Prostate gland (tissue), 2 donors: Measurements from ENCODE around the gene ELK1. TPM values are rescaled to one million over a fixed set of nuclear protein-coding genes. Genes with fewer than 3 reads are reported as not detected.
"Not testable (repeated sequence)": the region's sequence is repeated elsewhere in the genome, so short reads cannot be mapped to it uniquely, and the experiment has no call there.

Experiments used
- DNase-seq: peaks from one replicate; pipeline ENCODE4 v3.0.0-alpha.2; 2019; ENCODE audit warnings: low spot score
- H3K27ac ChIP-seq, 2 donors: fragments of 200-600 bp; sonication (generic); 2 replicates each; pipeline ENCODE4 v1.5.1; 2017 to 2019
- H3K27me3 ChIP-seq: fragments of 200-600 bp; sonication (generic); replicated peaks from 2 replicates; pipeline ENCODE4 v1.5.1; 2019; ENCODE audit not compliant: insufficient read depth
- H3K36me3 ChIP-seq, 2 donors: fragments of 200-600 bp; sonication (generic); 1 replicate in 1 of 2; 2 replicates in 1 of 2; pipeline versions ENCODE4 v1.5.1 to v1.8.1; 2017 to 2019
- H3K4me1 ChIP-seq: fragments of 200-600 bp; sonication (generic); replicated peaks from 2 replicates; pipeline ENCODE4 v1.5.1; 2019
- H3K4me3 ChIP-seq, 2 donors: fragments of 200-600 bp; sonication (generic); 2 replicates each; pipeline ENCODE4 v1.5.1; 2017 to 2019
- H3K9me3 ChIP-seq: fragments of 200-600 bp; sonication (generic); 2 replicates; pipeline ENCODE4 v1.5.1; 2017
- CTCF ChIP-seq, 4 experiments: fragments of 200-600 bp in 2 of 4; fragments of 450-650 bp in 2 of 4; sonication (generic) in 2 of 4; IDR thresholded peaks; 1 replicate in 3 of 4; 2 replicates in 1 of 4; pipeline ENCODE4 v1.5.1; 2016 to 2019; ENCODE audit warnings: antibody characterized with exemption in 4 of 4, mild to moderate bottlenecking in 2 of 4, moderate library complexity in 2 of 4
- POLR2A ChIP-seq: fragments of 450-650 bp; IDR thresholded peaks from one replicate; pipeline ENCODE4 v1.6.1; 2016; ENCODE audit warnings: antibody characterized with exemption, mild to moderate bottlenecking
- POLR2AphosphoS5 ChIP-seq: sonication (generic); formaldehyde crosslinking; IDR thresholded peaks from one replicate; pipeline ENCODE4 v1.6.1; 2017; ENCODE audit warnings: antibody characterized with exemption
- WGBS: methylation state at CpG from one replicate; pipeline ENCODE4 v1.1.5; 2018; 5-methylcytosine and 5-hydroxymethylcytosine counted together
- intact Hi-C: fragments of 100-400 bp; cut with DNase I; formaldehyde crosslinking; loops from one replicate; pipeline ENCODE4 v1.14.2; 2022
- total RNA-seq, 2 donors: library from RNA; depleted of rRNA; stranded (reverse); fragments of >200 nt; gene quantifications; one replicate each; pipeline ENCODE4 v1.1.0, GENCODE V29; 2016

Gene ELK1
- total RNA-seq, 2 donors from 2014 or later = 28.6 to 105 TPM

- TF ChIP-seq POLR2AphosphoS5 = no peak
- TF ChIP-seq POLR2A = no peak
- no peak for TF ChIP-seq CTCF (IDR thresholded peaks at IDR 0.05)
These were observed 45.3 kb downstream of the ELK1 start for GRCh38 chrX:47605024-47605423.

GRCh38 chrX:47603125-47603524, 47.2 kb downstream of the ELK1 start:
- H3K4me3 ChIP-seq, H3K36me3 ChIP-seq, H3K27me3 ChIP-seq, H3K9me3 ChIP-seq, H3K27ac ChIP-seq, intact Hi-C loops, DNase-seq, H3K4me1 ChIP-seq: not testable (repeated sequence)
- 92% methylated on average over 4 of the region's 4 CpGs for WGBS

More at GRCh38 chrX:47605024-47605423, 45.3 kb downstream of the ELK1 start:
- Histone ChIP-seq H3K36me3 (no peaks in the 10 kb centered on the region), H3K4me3 (no peak overlapping the region), H3K9me3 (no peaks in the 10 kb centered on the region), H3K27ac (no peak overlapping the region), H3K4me1 (no peaks in the 10 kb centered on the region), H3K27me3 (no peaks in the 10 kb centered on the region)
- WGBS = 74% methylated on average over 9 of the region's 9 CpGs
- DNase-seq = no peak
- intact Hi-C loops = no loop called here

DNA sequence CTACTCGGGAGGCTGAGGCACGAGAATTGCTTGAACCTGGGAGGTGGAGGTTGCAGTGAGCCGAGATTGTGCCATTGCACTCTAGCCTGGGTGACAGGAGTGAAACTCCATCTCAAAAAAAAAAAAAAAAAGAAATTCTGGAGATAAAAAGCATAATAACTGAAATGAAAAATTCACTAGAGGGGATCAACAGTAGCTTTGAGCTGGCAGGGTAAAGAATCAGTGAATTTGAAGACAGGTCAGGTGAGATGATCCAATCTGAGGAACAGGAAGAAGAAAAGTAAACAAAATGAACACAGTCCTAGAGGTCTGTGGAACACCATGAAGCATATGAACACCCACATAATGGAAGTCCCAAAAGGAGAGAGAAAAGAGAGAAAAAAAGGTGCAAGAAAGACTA, 53.1 kb downstream of the ELK1 start:
- no peak overlapping the region for H3K4me3 ChIP-seq
- no peak for DNase-seq
- no peaks in the 10 kb centered on the region for H3K9me3 ChIP-seq
- 97% methylated on average over 3 of the region's 3 CpGs for WGBS
- H3K36me3 ChIP-seq = no peaks in the 10 kb centered on the region
- no peak for TF ChIP-seq CTCF (IDR thresholded peaks at IDR 0.05)
- no peak for TF ChIP-seq POLR2AphosphoS5
- no peak for TF ChIP-seq POLR2A
- no peaks in the 10 kb centered on the region for H3K4me1 ChIP-seq
- intact Hi-C loops = no loop called here
- no peak overlapping the region for H3K27ac ChIP-seq
- H3K27me3 ChIP-seq = no peaks in the 10 kb centered on the region

DNA sequence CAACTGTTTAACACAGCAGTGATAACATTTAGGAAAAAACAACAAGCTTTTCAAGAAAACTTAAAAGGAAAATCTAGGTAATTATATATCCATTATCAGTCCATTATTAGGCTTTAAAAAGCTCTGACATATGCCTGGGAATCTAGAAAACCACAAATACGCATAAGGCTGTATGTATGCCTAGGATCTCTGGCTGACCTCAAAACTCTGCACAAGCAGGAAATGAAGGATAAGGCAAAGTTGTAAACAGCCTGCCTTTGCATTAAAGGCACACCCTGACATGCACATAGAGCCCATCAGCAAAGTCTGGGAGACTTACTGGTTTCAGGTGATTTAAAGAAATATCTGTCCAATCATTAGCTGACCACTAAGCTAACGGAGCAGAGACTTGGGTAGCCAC, 54.1 kb downstream of the ELK1 start:
- TF ChIP-seq POLR2A (no peak), POLR2AphosphoS5 (no peak), CTCF (IDR thresholded peaks at IDR 0.05) (no peak)
- no peak overlapping the region for H3K27ac ChIP-seq
- no peaks in the 10 kb centered on the region for H3K9me3 ChIP-seq
- H3K4me3 ChIP-seq = no peak overlapping the region
- H3K36me3 ChIP-seq = no peaks in the 10 kb centered on the region
- no peaks in the 10 kb centered on the region for H3K27me3 ChIP-seq
- whole genome bisulfite sequencing = 85% methylated on average over 2 of the region's 2 CpGs
- no peak for DNase-seq
- intact Hi-C loops = no loop called here
- no peaks in the 10 kb centered on the region for H3K4me1 ChIP-seq

DNA sequence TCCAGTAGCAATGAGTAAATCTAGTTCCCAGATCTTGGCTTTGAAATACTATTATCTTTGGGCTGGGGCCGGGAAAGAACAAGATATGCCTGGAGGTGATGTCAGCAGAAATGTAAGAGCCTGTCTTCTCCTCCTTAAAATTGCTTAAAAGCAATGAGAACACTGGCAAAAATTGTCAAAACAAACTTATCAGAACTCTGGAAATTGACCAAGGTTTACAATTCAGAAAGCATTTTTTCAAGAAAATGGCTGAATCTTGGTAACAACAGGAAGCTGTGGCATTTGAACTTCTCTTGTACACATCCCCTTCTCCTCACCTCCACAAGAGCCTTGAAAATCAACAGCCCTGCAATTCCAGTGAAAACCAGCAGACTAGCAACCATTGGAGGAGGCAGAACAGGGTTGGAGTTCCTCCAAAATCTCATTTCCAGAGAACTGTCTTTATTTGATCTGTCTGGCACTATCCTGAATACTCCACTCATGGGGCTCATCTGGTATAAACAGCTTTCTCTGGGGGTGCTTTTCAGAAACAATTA, 54.6 kb downstream of the ELK1 start:
- Histone ChIP-seq H3K36me3 (no peaks in the 10 kb centered on the region), H3K27me3 (no peaks in the 10 kb centered on the region), H3K4me3 (no peak overlapping the region), H3K4me1 (no peaks in the 10 kb centered on the region), H3K9me3 (no peaks in the 10 kb centered on the region), H3K27ac (no peak overlapping the region)
- 13% methylated on average over 1 of the region's 1 CpG for WGBS
- TF ChIP-seq POLR2A (no peak), CTCF (IDR thresholded peaks at IDR 0.05) (no peak), POLR2AphosphoS5 (no peak)
- intact Hi-C loops = no loop called here
- DNase-seq = no peak
